ENCODE results near the gene FBXO44.

The FBXO44 gene

GRCh38 chr1:11704194-11704529, 49.5 kb downstream of the FBXO44 start (continued):
- TF ChIP-seq KLF17 (tag by site-specific recombination; IDR thresholded peaks at IDR 0.05): no peak
- TF ChIP-seq ZIC2 (tag by site-specific recombination; IDR thresholded peaks at IDR 0.05): no peak
- no peak for TF ChIP-seq ZNF449 (tag by site-specific recombination; IDR thresholded peaks at IDR 0.05)
- no peak for TF ChIP-seq OVOL3 (tag by site-specific recombination; IDR thresholded peaks at IDR 0.05)
- TF ChIP-seq RBAK (tag by site-specific recombination; IDR thresholded peaks at IDR 0.05): no peak
- TF ChIP-seq ZNF416 (tag by site-specific recombination; IDR thresholded peaks at IDR 0.05): no peak
- no peak for TF ChIP-seq ZNF664 (tag by site-specific recombination; IDR thresholded peaks at IDR 0.05)

- CTCF ChIA-PET: interaction anchor here (0.6 to 1.4 kb wide), 4 partner anchors 15 to 40 kb away, joined by 3 to 9 read pairs (median 4); no protein-coding TSS in a partner anchor
- H3K4me3 ChIP-seq (ENCODE audit: low read depth, low read length): no peak overlapping the region
- H3K36me3 ChIP-seq (ENCODE audit: control insufficient read depth in 2 of 2, insufficient read depth in 1 of 2, low read length in 2 of 2): no peaks in the 10 kb centered on the region
- H3K9me3 ChIP-seq (ENCODE audit: control insufficient read depth, insufficient read depth, low read depth, low read length): no peaks in the 10 kb centered on the region
- no peak overlapping the region for H3K27ac ChIP-seq (ENCODE audit: extremely low read depth, low read depth, low read length)
- peaks cover 4% of the 10 kb centered on the region; the same call in 1 of the 2 replicates for H3K4me1 ChIP-seq (ENCODE audit: control insufficient read depth, insufficient read depth, low read length)
- POLR2A ChIA-PET: interaction anchor here (0.5 kb wide), 1 partner anchor 207 kb away, joined by 6 read pairs; no protein-coding TSS in a partner anchor
- TF ChIP-seq ZNF423 (tag by site-specific recombination; IDR thresholded peaks at IDR 0.05) (peak; percentile 79), ZNF26 (tag by site-specific recombination; IDR thresholded peaks at IDR 0.05) (no peak), ZNF398 (tag by site-specific recombination; IDR thresholded peaks at IDR 0.05) (peak; percentile 73), ZFHX2 (tag by site-specific recombination; conservative IDR thresholded peaks at IDR 0.05) (peak; percentile 80), ZNF341 (tag by site-specific recombination; IDR thresholded peaks at IDR 0.05; ENCODE audit: low read depth) (peak; percentile 74), ZNF521 (tag by site-specific recombination; IDR thresholded peaks at IDR 0.05) (no peak), PRDM10 (tag by site-specific recombination; IDR thresholded peaks at IDR 0.05) (peak; percentile 55), ZBTB8A (tag by site-specific recombination; IDR thresholded peaks at IDR 0.05) (0 out of 2 replicates have a peak, but pooled peaks have one; percentile 31), ZIC2 (tag by site-specific recombination; IDR thresholded peaks at IDR 0.05) (peak; percentile 95), ZNF175 (tag by site-specific recombination; IDR thresholded peaks at IDR 0.05) (no peak), ZNF501 (tag by site-specific recombination; IDR thresholded peaks at IDR 0.05) (no peak), EGR2 (tag by site-specific recombination; IDR thresholded peaks at IDR 0.05; ENCODE audit: low read depth) (0 out of 2 replicates have a peak, but pooled peaks have one; percentile 37), ZNF747 (tag by site-specific recombination; IDR thresholded peaks at IDR 0.05) (no peak), ZNF184 (tag by site-specific recombination; IDR thresholded peaks at IDR 0.05) (no peak), ZNF548 (tag by site-specific recombination; IDR thresholded peaks at IDR 0.05) (no peak), ZNF580 (tag by site-specific recombination; IDR thresholded peaks at IDR 0.05) (no peak), ZNF223 (tag by site-specific recombination; IDR thresholded peaks at IDR 0.05) (no peak), FEZF1 (tag by site-specific recombination; IDR thresholded peaks at IDR 0.05) (peak; percentile 54)
Observed at GRCh38 chr1:11704691-11705475, 50.2 kb downstream of the FBXO44 start.
